Smooth muscle cell (in vitro differentiated cells): ENCODE measurements around the gene CABCOCO1. TPM values are rescaled to one million over a fixed set of nuclear protein-coding genes. Genes with fewer than 3 reads are reported as not detected.

ENCODE experiments used
- DNase-seq: peaks from one replicate; lab custom pipeline; 2025; ENCODE audit not compliant: unreplicated experiment; lab: John Stamatoyannopoulos, UW
- H2AFZ ChIP-seq: fragments of 200-600 bp; sonication (generic); 2 replicates; pipeline ENCODE4 v1.6.0; 2016; ENCODE audit warnings: antibody characterized with exemption, low read depth, mild to moderate bottlenecking
- H3F3A ChIP-seq: fragments of 200-600 bp; sonication (generic); 2 replicates; pipeline ENCODE4 v1.6.0; 2017; ENCODE audit warnings: antibody characterized with exemption, low read depth
- H3K27ac ChIP-seq: fragments of 200-600 bp; sonication (generic); 2 replicates; pipeline ENCODE4 v1.5.1; 2016; ENCODE audit warnings: low read depth, mild to moderate bottlenecking
- H3K27me3 ChIP-seq: fragments of 200-600 bp; sonication (generic); 2 replicates; pipeline ENCODE4 v1.6.1; 2016; ENCODE audit warnings: low read depth, mild to moderate bottlenecking
- H3K36me3 ChIP-seq: fragments of 200-600 bp; sonication (generic); 2 replicates; pipeline ENCODE4 v1.5.1; 2016; ENCODE audit warnings: low read depth
- H3K4me1 ChIP-seq: fragments of 200-600 bp; sonication (generic); 2 replicates; pipeline ENCODE4 v1.5.1; 2016; ENCODE audit warnings: low read depth
- H3K4me2 ChIP-seq: fragments of 200-600 bp; sonication (generic); 2 replicates; pipeline ENCODE4 v1.6.0; 2016; ENCODE audit warnings: mild to moderate bottlenecking
- H3K4me3 ChIP-seq: fragments of 200-600 bp; sonication (generic); 2 replicates; pipeline ENCODE4 v1.5.1; 2016; ENCODE audit warnings: mild to moderate bottlenecking
- H3K79me2 ChIP-seq: fragments of 200-600 bp; sonication (generic); 2 replicates; pipeline ENCODE4 v1.6.0; 2016; ENCODE audit warnings: low read depth, mild to moderate bottlenecking
- H3K9ac ChIP-seq: fragments of 200-600 bp; sonication (generic); 2 replicates; pipeline ENCODE4 v1.6.0; 2016; ENCODE audit warnings: low read depth
- H3K9me3 ChIP-seq: fragments of 200-600 bp; sonication (generic); replicated peaks from 2 replicates; pipeline ENCODE4 v1.5.1; 2016; ENCODE audit warnings: low read depth
- H4K20me1 ChIP-seq: fragments of 200-600 bp; sonication (generic); 2 replicates; pipeline ENCODE4 v1.6.0; 2016; ENCODE audit warnings: low read depth
- WGBS: methylation state at CpG from one replicate; pipeline ENCODE4 v1.1.7; 2016; ENCODE audit warnings: low lambda C conversion rate; 5-methylcytosine and 5-hydroxymethylcytosine counted together
- polyA plus RNA-seq: library from polyadenylated mRNA; unstranded; fragments of >200 nt; fragmentation: Nextera tagmentation; extraction: Ambion mirVana; gene quantifications from 2 replicates; pipeline ENCODE4 v1.2.1, GENCODE V29; 2016
- total RNA-seq: library from RNA; depleted of rRNA; stranded (reverse); fragments of >200 nt; gene quantifications from 2 replicates; pipeline ENCODE4 v1.2.3, GENCODE V29; 2014
- TF ChIP-seq, protein P1 (sequence below): fragments of 200-600 bp; sonication (generic); IDR thresholded peaks from 2 replicates; pipeline ENCODE4 v1.5.1; 2017; ENCODE audit warnings: borderline replicate concordance, mild to moderate bottlenecking, antibody characterized with exemption; ENCODE audit not compliant: insufficient read depth, poor library complexity, severe bottlenecking

The CABCOCO1 gene
- total and polyA plus RNA-seq, 2 experiments from 2014 or later, result 1.2 TPM; not detected in 1

DNA sequence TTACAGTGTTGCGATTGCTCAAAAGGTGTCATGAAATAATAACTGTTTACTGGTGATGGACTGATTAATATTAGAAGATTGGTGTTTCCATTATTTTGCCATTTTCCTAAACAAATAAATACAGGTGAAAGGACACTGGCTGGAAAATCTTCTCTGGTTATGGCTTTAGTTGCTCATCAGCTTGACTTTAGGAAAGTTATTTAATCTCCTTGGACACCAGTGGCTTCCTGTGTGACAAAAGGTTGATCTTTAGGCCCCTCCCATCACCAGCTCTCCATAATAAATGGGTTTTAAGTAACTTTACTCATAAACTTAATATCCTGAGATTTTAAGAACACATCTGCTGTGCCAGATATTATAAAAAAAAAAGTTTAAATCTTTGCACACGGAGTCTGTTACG is 737 bp downstream of the CABCOCO1 start:
- Histone ChIP-seq H3K27ac (no peak overlapping the region), H3K4me1 (no peaks in the 10 kb centered on the region), H3K4me2 (peak overlapping the region; percentile 86), H3K9me3 (no peaks in the 10 kb centered on the region), H3K27me3 (no peaks in the 10 kb centered on the region), H3K36me3 (no peaks in the 10 kb centered on the region), H3K9ac (no peak overlapping the region), H2AFZ (peak overlapping the region; percentile 78), H3K4me3 (peak overlapping the region; percentile 61), H4K20me1 (no peaks in the 10 kb centered on the region), H3K79me2 (no peaks in the 10 kb centered on the region), H3F3A (no peaks in the 10 kb centered on the region)
- no peak for DNase-seq
- 81% methylated on average over 3 of the region's 3 CpGs for WGBS
- TF ChIP-seq, protein P1, sequence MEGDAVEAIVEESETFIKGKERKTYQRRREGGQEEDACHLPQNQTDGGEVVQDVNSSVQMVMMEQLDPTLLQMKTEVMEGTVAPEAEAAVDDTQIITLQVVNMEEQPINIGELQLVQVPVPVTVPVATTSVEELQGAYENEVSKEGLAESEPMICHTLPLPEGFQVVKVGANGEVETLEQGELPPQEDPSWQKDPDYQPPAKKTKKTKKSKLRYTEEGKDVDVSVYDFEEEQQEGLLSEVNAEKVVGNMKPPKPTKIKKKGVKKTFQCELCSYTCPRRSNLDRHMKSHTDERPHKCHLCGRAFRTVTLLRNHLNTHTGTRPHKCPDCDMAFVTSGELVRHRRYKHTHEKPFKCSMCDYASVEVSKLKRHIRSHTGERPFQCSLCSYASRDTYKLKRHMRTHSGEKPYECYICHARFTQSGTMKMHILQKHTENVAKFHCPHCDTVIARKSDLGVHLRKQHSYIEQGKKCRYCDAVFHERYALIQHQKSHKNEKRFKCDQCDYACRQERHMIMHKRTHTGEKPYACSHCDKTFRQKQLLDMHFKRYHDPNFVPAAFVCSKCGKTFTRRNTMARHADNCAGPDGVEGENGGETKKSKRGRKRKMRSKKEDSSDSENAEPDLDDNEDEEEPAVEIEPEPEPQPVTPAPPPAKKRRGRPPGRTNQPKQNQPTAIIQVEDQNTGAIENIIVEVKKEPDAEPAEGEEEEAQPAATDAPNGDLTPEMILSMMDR, result no peak

DNA sequence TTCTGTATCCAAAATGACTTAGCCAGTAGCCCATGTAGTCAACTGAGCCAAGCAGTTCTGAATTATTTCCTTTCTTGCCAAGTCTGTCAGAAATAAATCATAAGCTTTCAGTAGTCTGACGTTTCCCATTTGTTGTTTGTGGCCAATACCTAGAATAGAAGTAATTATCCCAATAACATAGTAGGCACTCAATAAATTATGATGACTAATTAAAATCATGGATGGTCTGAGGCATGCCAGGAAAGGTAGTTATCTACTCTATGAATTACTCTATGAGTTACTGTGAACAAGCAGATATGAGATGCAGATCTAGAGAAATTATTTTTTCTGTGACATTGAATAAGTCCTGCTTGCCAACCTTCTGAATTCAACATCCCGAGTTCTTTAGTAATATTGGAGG is 2.3 kb downstream of the CABCOCO1 start:
- Histone ChIP-seq H3K27ac (no peak overlapping the region), H3K4me3 (no peak overlapping the region), H3F3A (no peaks in the 10 kb centered on the region), H4K20me1 (no peaks in the 10 kb centered on the region), H3K79me2 (no peaks in the 10 kb centered on the region), H3K9ac (no peak overlapping the region), H3K9me3 (no peaks in the 10 kb centered on the region), H3K4me2 (no peak overlapping the region), H3K36me3 (no peaks in the 10 kb centered on the region), H3K27me3 (no peaks in the 10 kb centered on the region), H3K4me1 (no peaks in the 10 kb centered on the region), H2AFZ (no peak overlapping the region)
- DNase-seq, result no peak
- 93% methylated on average over 2 of the region's 2 CpGs for WGBS
- TF ChIP-seq, protein P1, result no peak

DNA sequence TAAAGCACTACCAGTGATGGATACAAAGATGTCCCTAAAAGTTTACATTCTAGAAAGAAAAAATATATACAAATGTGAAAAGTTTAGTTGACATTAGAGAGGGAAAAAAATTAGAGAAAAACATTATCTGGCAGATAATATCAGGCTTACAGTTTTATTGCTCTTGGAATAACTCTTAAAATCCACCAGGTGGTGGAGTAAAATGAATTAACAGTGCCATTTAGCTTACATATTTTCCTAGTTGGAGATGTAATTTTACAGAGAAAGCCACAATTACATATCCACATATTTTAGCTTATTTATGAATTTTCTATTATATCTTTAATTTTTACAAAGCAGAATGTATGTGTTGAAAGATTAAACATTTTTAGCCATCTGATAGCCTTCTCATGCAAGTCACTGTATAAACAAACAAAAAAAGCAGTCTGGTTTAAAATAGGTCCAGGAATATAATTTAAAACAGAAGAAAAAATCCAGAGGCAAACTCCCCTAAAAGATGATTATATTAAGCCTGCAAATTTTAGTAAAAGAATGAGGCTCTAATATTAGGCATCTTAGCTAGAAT is 6.5 kb downstream of the CABCOCO1 start:
- Histone ChIP-seq H3K4me3 (no peak overlapping the region), H3K9ac (no peak overlapping the region), H3K79me2 (no peaks in the 10 kb centered on the region), H3K36me3 (no peaks in the 10 kb centered on the region), H3K27me3 (no peaks in the 10 kb centered on the region), H2AFZ (no peak overlapping the region), H3K9me3 (no peaks in the 10 kb centered on the region), H3K27ac (no peak overlapping the region), H3K4me1 (no peaks in the 10 kb centered on the region), H4K20me1 (no peaks in the 10 kb centered on the region), H3K4me2 (no peak overlapping the region), H3F3A (no peaks in the 10 kb centered on the region)
- TF ChIP-seq, protein P1, result no peak
- DNase-seq, result no peak

DNA sequence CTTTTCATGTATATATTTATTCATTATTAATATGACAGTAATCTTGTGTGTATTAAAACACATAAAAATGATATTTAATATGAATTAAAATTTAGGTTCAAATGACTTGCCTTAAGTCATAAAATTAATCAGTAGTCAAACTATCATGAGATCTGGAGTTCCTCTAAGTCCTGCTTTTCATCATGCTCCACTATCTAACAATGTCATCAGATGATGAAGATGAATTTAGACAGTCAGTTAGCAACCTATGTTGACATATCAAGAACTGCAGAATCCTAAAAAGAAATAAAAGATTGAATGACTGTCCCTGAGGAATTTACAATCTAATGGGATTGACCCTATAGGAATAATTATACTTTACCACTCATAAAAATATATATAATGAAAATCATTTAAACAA is 7.1 kb downstream of the CABCOCO1 start:
- no peaks in the 10 kb centered on the region for H3K4me1 ChIP-seq
- H3K27me3 ChIP-seq, result no peaks in the 10 kb centered on the region
- no peaks in the 10 kb centered on the region for H3F3A ChIP-seq
- DNase-seq, result no peak
- no peak overlapping the region for H3K27ac ChIP-seq
- no peaks in the 10 kb centered on the region for H3K36me3 ChIP-seq
- TF ChIP-seq, protein P1, result no peak
- no peaks in the 10 kb centered on the region for H3K9me3 ChIP-seq
- H3K79me2 ChIP-seq, result no peaks in the 10 kb centered on the region
- no peak overlapping the region for H3K9ac ChIP-seq
- no peak overlapping the region for H3K4me2 ChIP-seq
- no peaks in the 10 kb centered on the region for H4K20me1 ChIP-seq
- no peak overlapping the region for H2AFZ ChIP-seq
- H3K4me3 ChIP-seq, result no peak overlapping the region
